AG04450 (cell line): Measurements from ENCODE around the gene FLOT2. TPM values are rescaled to one million over a fixed set of nuclear protein-coding genes. Genes with fewer than 3 reads are reported as not detected.

Source experiments
- CTCF ChIA-PET: fragments of 300-600, 350-600 bp; formaldehyde crosslinking; extraction: SDS; loops from one replicate; lab custom pipeline; 2022; ENCODE audit warnings: antibody characterized with exemption, inconsistent platforms; lab: Charles Lee
- POLR2A ChIA-PET: fragments of 350-600 bp; formaldehyde crosslinking; extraction: SDS; loops from one replicate; lab custom pipeline; 2021; ENCODE audit warnings: antibody characterized with exemption, inconsistent platforms; lab: Yijun Ruan, JAX
- DNase-seq: peaks from one replicate; pipeline ENCODE4 v3.0.0-alpha.2; 2011; ENCODE audit warnings: low read depth, low spot score
- H3K27ac ChIP-seq: one replicate; pipeline ENCODE4 v1.5.1; 2012; ENCODE audit warnings: low read depth, low read length, control low read depth
- H3K27me3 ChIP-seq: one replicate; pipeline ENCODE4 v1.6.0; 2012; ENCODE audit warnings: low read length; ENCODE audit not compliant: control insufficient read depth, insufficient read depth
- H3K4me3 ChIP-seq: 2 replicates; pipeline ENCODE4 v1.5.1; 2011; ENCODE audit warnings: mild to moderate bottlenecking, low read depth, low read length, control low read depth
- H3K9me3 ChIP-seq: 2 replicates; pipeline ENCODE4 v1.5.1; 2012; ENCODE audit warnings: low read length; ENCODE audit not compliant: control insufficient read depth, insufficient read depth
- CTCF ChIP-seq: IDR thresholded peaks from 2 replicates; pipeline ENCODE4 v1.5.1; 2011; ENCODE audit warnings: low read depth, low read length, control low read depth, inconsistent platforms
- polyA plus RNA-seq: library from polyadenylated mRNA; depleted of rRNA; stranded (reverse); fragments of >200 nt; gene quantifications from 2 replicates; pipeline ENCODE4 v1.2.3, GENCODE V29; 2011

Gene FLOT2
- polyA plus RNA-seq, 1 experiment: 80.5 TPM

GRCh38 chr17:28858801-28859355 is 38.7 kb downstream of the FLOT2 start:
- no peak overlapping the region for H3K27ac ChIP-seq
- ChIA-PET CTCF (interaction anchor here (1.0 to 1.2 kb wide), 2 partner anchors 10 to 95 kb away, joined by 3 to 5 read pairs; no protein-coding TSS in a partner anchor), POLR2A (no interaction called here)
- no peaks in the 10 kb centered on the region for H3K27me3 ChIP-seq
- H3K4me3 ChIP-seq: no peak overlapping the region
- no peaks in the 10 kb centered on the region; the same call in 1 of the 2 replicates for H3K9me3 ChIP-seq
- no peak for DNase-seq
- TF ChIP-seq CTCF: no peak

- no peaks in the 10 kb centered on the region; the same call in 1 of the 2 replicates for H3K9me3 ChIP-seq
- ChIA-PET CTCF (interaction anchor here (1.2 kb wide), 1 partner anchor 94 kb away, joined by 3 read pairs; no protein-coding TSS in a partner anchor), POLR2A (no interaction called here)
- no peak overlapping the region for H3K4me3 ChIP-seq
- TF ChIP-seq CTCF: no peak
- no peak overlapping the region for H3K27ac ChIP-seq
- H3K27me3 ChIP-seq: no peaks in the 10 kb centered on the region
- no peak for DNase-seq
Measured at GRCh38 chr17:28857905-28858800, 39.4 kb downstream of the FLOT2 start.

GRCh38 chr17:28856028-28856574 is 41.4 kb downstream of the FLOT2 start:
- CTCF ChIA-PET: interaction anchor here (1.1 to 1.5 kb wide), 2 partner anchors 46 to 93 kb away, joined by 3 to 7 read pairs; no protein-coding TSS in a partner anchor
- POLR2A ChIA-PET: interaction anchor here (0.7 to 1.0 kb wide), 2 partner anchors 24 to 92 kb away, joined by 5 read pairs; no protein-coding TSS in a partner anchor
- no peak for DNase-seq
- Histone ChIP-seq H3K9me3 (no peaks in the 10 kb centered on the region; the same call in 1 of the 2 replicates), H3K4me3 (no peak overlapping the region), H3K27me3 (no peaks in the 10 kb centered on the region), H3K27ac (no peak overlapping the region)
- no peak for TF ChIP-seq CTCF

- H3K4me3 ChIP-seq: peak overlapping the region; percentile 92
- no peaks in the 10 kb centered on the region for H3K27me3 ChIP-seq
- CTCF ChIA-PET: interaction anchor here (1.1 to 1.5 kb wide), 2 partner anchors 47 to 92 kb away, joined by 3 to 7 read pairs; no protein-coding TSS in a partner anchor
- no peak for DNase-seq
- TF ChIP-seq CTCF: no peak
- peak overlapping the region; percentile 47 for H3K27ac ChIP-seq
- POLR2A ChIA-PET: interaction anchor here (0.6 to 1.0 kb wide), 3 partner anchors 18 to 92 kb away, joined by 3 to 7 read pairs (median 5); no protein-coding TSS in a partner anchor
- H3K9me3 ChIP-seq: no peaks in the 10 kb centered on the region; the same call in 1 of the 2 replicates
Measured at GRCh38 chr17:28855336-28855679, 42.2 kb downstream of the FLOT2 start.
